T1000 (cell line): ENCODE results near the gene SETD5.
"Not testable (repeated sequence)": the region's sequence is repeated elsewhere in the genome, so short reads cannot be mapped to it uniquely, and the experiment has no call there.

Source experiments
- DNase-seq: peaks from one replicate; lab custom pipeline; 2025; ENCODE audit warnings: mixed read lengths; lab: John Stamatoyannopoulos, UW

The SETD5 gene

GRCh38 chr3:9455596-9456131 lies 58.2 kb downstream of the SETD5 start:
- no peak for DNase-seq

DNA sequence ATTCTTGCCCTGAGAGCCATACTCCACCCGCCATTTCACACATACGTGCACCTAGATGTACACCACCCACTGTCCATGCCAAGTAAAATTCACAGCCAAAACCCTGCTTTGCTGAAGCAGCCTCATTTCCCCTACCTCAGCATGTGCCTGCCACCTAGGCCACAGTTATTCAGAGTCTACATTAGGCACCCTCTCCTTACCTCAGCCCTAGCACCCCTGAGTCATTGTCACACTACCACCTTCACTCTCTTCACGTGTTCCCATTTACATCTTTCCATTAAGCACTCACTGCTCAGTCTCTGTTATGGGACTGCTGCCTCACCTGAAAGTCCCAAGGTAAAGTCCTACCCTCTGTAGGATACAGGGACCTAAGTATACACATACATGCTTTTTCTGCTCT lies 70.0 kb downstream of the SETD5 start:
- DNase-seq = no peak

DNA sequence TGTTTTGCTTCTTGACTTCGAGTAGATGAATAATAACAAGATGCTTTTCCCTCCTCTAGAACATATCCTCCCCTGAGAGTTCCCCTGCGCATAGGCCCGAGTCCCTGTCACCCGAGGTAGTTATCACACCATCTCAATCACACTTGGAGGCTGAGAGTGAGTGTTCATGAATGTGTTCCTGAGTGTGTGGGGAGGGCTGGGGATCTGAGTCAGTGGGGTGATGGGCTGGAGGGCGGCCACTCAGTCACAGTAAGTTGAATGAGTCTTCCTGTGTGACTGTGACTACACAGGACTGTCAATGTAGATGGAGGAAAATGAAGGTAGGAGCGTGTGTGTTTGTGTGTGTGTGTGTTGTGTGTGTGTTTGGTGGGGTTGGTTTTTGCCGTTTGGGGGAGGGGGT lies 71.0 kb downstream of the SETD5 start:
- DNase-seq = no peak

DNA sequence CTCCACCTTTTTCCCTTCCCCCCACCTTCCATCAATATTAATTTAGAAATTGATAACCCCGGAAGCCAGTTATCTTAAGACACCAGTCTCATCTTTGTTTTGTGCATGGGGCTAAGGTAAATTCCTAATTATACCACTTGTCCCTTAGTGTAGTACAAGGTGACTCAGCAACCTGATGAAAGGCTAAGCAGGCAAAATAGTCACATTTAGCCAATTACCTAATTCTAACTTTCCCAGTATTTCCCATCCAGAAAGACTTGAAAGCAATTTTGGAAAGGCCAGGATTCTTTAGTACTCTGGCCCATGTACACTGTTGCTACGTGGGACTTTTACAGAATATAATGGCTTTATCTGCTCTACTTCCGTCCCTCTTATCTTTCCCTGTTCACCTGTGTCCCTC lies 72.6 kb downstream of the SETD5 start:
- no peak for DNase-seq

GRCh38 chr3:9473496-9474065 lies 76.2 kb downstream of the SETD5 start:
- DNase-seq = no peak

DNA sequence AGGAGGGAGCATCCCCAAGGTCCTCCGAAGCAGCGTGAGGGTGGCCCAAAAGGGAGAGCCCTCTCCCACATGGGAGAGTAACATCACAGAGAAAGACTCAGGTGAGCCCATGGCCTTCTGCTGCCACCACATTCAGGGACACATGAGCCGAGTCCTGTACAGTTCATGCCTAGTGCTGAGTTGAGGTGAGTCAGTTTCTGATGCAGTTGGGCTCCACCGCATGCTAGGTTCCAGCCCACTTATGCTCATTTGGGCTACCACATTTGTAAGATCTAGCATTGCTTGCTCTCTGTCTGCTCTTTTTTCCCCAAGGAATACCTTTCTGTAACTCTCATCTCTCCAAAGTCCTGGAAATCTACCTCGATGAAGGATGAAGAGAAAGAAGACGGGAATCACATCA lies 77.1 kb downstream of the SETD5 start:
- no peak for DNase-seq

DNA sequence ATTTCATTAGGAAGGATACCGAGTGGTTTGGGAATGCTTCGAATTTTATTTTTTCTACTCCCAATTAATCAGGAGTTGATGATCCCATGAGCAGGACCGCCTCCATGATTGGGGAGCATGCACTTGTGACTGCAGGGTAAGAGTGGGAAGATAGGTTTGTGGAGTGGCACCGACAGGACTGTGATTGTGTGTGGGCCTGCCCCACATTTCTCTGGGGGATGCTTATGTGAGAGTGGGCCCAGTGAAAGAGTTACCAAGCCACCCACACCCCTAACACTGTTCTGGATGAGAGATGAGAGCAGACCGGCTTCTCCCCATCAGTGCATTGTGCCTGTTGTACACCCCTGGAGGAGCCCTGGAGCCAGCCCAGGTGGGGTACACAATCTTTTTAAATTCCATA lies 79.5 kb downstream of the SETD5 start:
- no peak for DNase-seq

GRCh38 chr3:9480265-9480664 lies 82.8 kb downstream of the SETD5 start:
- no peak for DNase-seq

GRCh38 chr3:9485248-9485647 lies 87.8 kb downstream of the SETD5 start:
- no peak for DNase-seq

DNA sequence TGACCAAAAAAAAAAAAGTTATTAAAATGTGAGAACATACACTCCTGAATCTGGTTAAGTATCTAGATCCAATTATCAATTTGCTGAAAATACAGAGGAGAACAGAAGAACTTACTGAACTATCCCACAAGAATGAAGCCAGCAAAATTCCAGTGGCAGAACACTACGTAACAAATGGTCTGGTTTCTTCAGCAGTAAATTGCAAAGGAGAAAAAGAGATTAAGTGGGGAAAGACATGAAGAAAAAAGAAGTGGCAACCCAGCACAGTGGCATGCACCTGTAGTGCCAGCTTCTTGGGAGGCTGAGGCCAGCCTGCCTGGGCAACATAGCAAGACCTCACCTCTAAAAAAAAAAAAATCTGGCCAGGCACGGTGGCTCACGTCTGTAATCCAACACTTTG lies 94.1 kb downstream of the SETD5 start:
- DNase-seq = no peak

DNA sequence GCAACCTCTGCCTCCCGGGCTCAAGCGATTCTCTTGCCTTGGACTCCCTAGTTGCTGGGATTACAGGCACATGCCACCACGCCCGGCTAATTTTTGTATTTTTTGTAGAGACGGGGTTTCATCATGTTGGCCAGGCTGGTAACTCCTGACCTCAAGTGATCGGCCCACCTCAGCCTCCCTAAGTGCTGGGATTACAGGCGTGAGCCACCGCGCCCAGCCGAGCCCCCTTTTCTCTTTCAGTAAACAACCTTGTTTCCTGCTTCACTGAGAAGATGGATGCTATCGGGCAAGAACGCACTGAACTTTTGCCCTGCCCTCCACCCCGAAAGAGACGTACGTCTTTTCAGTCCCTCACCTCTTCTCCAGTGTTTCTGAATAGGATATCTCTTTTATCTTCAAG lies 96.6 kb downstream of the SETD5 start:
- not testable (repeated sequence) for DNase-seq

GRCh38 chr3:9496893-9497292 lies 99.5 kb downstream of the SETD5 start:
- no peak for DNase-seq

DNA sequence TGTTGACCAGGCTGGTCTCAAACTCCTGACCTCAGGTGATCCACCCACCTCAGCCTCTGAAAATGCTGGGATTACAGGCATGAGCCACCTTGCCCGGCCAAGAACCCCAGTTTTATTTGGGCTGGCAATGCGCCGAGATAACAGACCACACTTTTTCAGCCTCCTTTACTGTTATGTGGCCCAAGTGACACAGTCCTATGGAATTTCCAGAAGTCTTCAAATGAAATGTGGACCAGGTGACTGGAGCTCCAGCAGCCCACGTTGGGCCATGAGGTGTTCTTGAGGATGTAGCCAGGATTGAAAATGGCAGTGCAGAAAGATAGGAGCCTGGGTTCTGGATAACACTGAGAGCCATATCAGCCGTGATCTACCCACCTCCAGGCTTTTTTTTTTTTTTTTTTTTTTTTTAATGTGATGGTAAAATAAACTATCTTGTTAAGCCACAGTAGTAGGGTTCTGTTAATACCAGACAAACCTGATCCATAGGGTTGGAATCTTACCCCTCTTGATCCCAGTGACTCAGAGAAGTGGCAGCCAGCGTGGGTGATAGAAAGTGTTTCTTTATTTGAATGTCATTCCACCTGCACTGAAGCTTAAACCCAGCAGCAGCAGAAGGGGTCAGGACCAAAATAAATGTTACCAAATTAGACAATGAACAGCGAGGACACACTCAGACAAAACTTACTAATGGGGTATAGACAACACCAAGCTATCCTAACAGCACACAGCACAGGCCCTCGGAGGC lies 100.6 kb downstream of the SETD5 start:
- peak; percentile 8 for DNase-seq

DNA sequence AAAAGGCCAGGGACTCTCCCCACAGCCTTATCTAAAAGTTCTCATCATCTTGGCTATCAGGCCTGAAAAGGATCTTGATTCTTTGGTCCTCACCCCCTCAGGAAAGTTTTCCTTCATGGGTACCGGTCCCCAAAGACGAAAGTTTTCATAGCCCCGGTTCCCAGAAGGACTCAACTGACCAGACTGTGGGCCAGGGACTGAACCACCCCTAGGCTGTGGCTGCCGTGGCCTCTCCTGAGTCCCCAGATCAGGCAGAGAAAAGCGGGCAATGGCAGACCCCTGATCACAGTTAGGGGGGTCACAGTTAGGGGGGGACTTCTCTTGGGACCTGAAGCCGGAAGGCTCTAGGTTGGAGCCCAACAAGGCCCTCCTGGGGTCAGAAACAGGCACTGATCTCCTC lies 101.4 kb downstream of the SETD5 start:
- no peak for DNase-seq

DNA sequence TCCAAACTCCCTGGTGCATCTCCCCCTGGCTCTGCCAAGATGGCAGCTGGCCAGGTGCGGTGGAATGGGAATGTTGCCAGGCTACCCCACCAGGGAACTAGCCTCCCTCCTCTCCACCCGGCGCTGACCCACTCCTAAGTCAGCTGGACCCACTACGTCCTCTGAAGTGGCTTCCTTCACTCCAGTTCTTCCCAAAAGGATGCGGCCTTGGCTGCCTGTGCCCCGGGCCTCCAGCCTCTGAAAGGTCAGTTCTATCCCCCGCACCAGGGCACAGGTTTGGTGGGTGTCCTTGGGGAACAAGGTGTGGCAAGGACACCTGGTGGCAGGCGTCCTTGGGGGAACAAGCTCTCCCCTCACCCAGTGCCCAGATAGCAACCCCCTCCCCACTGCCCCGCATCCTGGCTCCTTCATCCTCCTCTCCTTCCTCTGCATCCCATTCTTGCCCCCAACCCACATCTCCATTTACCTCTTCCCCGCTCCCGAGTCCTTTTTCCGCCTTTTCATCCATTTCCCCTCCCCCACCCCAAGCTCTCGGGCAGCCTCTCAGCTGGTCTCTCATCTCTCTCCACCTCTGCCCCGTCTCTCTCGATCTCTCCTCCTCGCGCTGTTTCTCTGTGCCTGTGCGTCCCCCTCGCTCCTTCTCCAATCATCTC lies 102.2 kb downstream of the SETD5 start:
- no peak for DNase-seq

DNA sequence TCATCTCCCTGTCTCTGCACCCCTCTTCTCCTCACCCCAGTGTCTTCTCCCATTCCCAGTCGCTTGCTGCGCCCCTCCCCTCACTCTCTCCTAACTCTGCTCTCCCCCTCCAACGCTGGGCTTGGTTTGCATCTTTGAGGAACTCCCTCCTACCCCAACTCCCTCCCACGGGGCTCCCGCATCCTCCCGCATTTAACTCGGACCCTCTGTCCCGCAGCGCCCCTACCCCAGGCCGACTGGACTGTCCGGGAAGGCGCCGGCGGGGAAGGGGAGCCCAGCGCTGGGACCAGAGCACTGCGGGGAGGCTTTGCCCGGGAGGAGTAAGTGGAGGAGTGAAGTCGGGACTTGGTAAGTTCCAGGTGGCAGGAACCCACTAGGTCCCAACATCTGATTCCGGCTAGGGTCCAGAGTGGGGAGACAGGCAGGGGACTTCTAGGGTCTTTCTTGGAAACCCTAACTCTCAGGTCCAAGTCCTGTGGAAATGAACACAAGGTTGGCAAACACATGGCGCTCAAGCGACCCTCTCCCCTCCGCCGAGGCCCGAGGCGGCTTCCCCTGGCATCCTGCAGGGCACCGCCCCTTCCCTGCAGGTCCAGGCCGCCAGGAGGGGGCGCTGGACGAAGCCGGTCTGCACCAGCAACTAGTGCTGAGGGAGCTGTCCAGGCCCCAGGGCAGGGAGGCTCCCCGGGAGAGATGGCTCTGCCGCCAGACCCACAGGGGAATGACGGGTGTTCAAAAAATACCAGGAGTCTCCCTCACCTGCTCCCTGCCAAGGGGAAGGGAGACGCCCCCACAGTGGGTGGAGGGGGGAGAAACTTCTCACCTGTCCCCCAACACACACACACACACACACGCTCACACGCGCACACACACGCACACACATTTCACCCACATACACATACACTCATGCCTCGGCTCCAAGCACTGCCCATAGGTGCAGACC lies 103.0 kb downstream of the SETD5 start:
- DNase-seq = no peak

DNA sequence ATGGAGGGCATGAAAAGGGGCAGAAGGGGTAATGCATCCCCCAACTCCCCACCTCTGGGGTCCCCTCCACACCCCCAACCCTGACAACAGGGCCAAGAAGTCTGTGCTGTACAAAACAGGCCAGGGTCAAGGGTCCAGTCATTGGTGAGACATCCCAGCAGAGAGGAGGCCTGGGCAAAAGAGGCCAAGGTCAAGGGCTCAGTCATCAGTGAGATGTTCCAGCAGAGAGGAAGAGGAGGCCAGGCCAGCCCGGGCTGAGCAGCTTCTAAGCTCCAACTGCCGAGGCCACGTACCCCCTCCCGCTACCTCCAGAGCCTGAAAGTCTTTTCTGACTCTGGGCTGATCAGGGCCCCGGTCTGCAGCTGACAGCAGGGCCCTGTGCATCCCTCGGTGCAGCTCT lies 103.8 kb downstream of the SETD5 start:
- no peak for DNase-seq

- DNase-seq = peak; percentile 39
Observed at GRCh38 chr3:9503283-9503682, 105.9 kb downstream of the SETD5 start.

GRCh38 chr3:9507586-9508578 lies 110.5 kb downstream of the SETD5 start:
- DNase-seq = no peak

GRCh38 chr3:9508781-9509180 lies 111.4 kb downstream of the SETD5 start:
- DNase-seq = no peak
